K562 (cell line): ENCODE data around the gene BAG5. TPM values are rescaled to one million over a fixed set of nuclear protein-coding genes. Genes with fewer than 3 reads are reported as not detected.

Source experiments
- ATAC-seq: fragments of 200-7000 bp; cut with Tn5 transposase; 3 replicates; pipeline ENCODE4 v1.9.1; 2020; ENCODE audit warnings: moderate library complexity
- BruUV-seq: library from RNA; stranded (reverse); fragments of 400-500 nt; replicated peaks from 2 replicates; lab custom pipeline; 2021; lab: Mats Ljungman, UMichigan
- CTCF ChIA-PET: fragments of 300-600 bp; formaldehyde crosslinking; extraction: SDS; loops from one replicate; lab custom pipeline; 2021; ENCODE audit warnings: low intra/inter-chr PET ratio; lab: Yijun Ruan, JAX
- POLR2A ChIA-PET: fragments of 300-600, 350-650 bp; sonication (Branson Sonifier 250); formaldehyde crosslinking; extraction: SDS; loops from one replicate; lab custom pipeline; 2021; ENCODE audit warnings: antibody characterized with exemption, inconsistent platforms; lab: Yijun Ruan, JAX
- DNase-seq, 4 experiments: peaks; one replicate each; pipeline versions ENCODE4 v3.0.0 to v3.0.0-alpha.2; 2011 to 2018; ENCODE audit warnings: low spot score in 3 of 4, mixed read lengths in 3 of 4; ENCODE audit errors: extremely low read depth in 1 of 4
- FAIRE-seq: peaks from 2 replicates; lab custom pipeline; 2011; peaks lifted over from hg19 to GRCh38; lab: Jason Lieb, UNC
- H2AFZ ChIP-seq: 2 replicates; pipeline ENCODE4 v1.6.0; 2011; ENCODE audit warnings: low read depth, low read length, control low read depth, inconsistent platforms
- H3K27ac ChIP-seq: fragments of 200-600 bp; 3 replicates; pipeline ENCODE4 v1.8.0; 2011; ENCODE audit warnings: low read depth, mild to moderate bottlenecking, control low read depth, inconsistent platforms, low read length, moderate library complexity, mixed read lengths; ENCODE audit errors: extremely low read depth
- H3K27me3 ChIP-seq, 2 experiments: fragments of 300-600 bp in 1 of 2; 2 replicates in 1 of 2; 3 replicates in 1 of 2; pipeline versions ENCODE4 v1.6.0 to v1.8.0; 2011; ENCODE audit warnings: inconsistent platforms in 2 of 2, low read length in 2 of 2, mild to moderate bottlenecking in 1 of 2, mixed read lengths in 1 of 2, moderate library complexity in 1 of 2; ENCODE audit not compliant: control insufficient read depth in 2 of 2, insufficient read depth in 2 of 2
- H3K36me3 ChIP-seq: fragments of 300-600 bp; 3 replicates; pipeline ENCODE4 v1.8.0; 2011; ENCODE audit warnings: mild to moderate bottlenecking, low read length, inconsistent platforms; ENCODE audit not compliant: control insufficient read depth, insufficient read depth
- H3K4me1 ChIP-seq, 2 experiments: fragments of 200-600 bp in 1 of 2; replicated peaks in 1 of 2; 2 replicates in 1 of 2; 3 replicates in 1 of 2; pipeline versions ENCODE4 v1.5.1 to v1.8.0; 2011; ENCODE audit warnings: inconsistent platforms in 2 of 2, low read length in 2 of 2, mild to moderate bottlenecking in 1 of 2, mixed read lengths in 1 of 2, moderate library complexity in 1 of 2; ENCODE audit not compliant: control insufficient read depth in 2 of 2, insufficient read depth in 2 of 2
- H3K4me2 ChIP-seq: 2 replicates; pipeline ENCODE4 v1.6.1; 2011; ENCODE audit warnings: low read length, control low read depth, inconsistent platforms, mixed read lengths; ENCODE audit not compliant: insufficient read depth
- H3K4me3 ChIP-seq: fragments of 200-600 bp; sonication (generic), shearing (Covaris generic); 2 replicates; pipeline ENCODE4 v1.5.1; 2016; ENCODE audit warnings: control low read depth, inconsistent platforms
- H3K79me2 ChIP-seq: fragments of 200-600 bp; 3 replicates; pipeline ENCODE4 v1.8.0; 2011; ENCODE audit warnings: low read length, inconsistent platforms; ENCODE audit not compliant: control insufficient read depth, insufficient read depth
- H3K9ac ChIP-seq, 2 experiments: 2 replicates each; pipeline versions ENCODE4 v1.6.0 to v1.6.1; 2011; ENCODE audit warnings: low read depth in 2 of 2, low read length in 2 of 2, control low read depth in 1 of 2, inconsistent platforms in 1 of 2, mild to moderate bottlenecking in 1 of 2, mixed read lengths in 1 of 2; ENCODE audit not compliant: insufficient read depth in 1 of 2
- H3K9me1 ChIP-seq: one replicate; pipeline ENCODE4 v1.6.0; 2011; ENCODE audit warnings: inconsistent platforms, mild to moderate bottlenecking, low read length, moderate library complexity; ENCODE audit not compliant: control insufficient read depth, insufficient read depth
- H3K9me3 ChIP-seq: replicated peaks from 2 replicates; pipeline ENCODE4 v1.5.1; 2011; ENCODE audit warnings: low read depth, low read length, inconsistent platforms; ENCODE audit not compliant: control insufficient read depth, insufficient read depth
- H4K20me1 ChIP-seq: replicated peaks from 2 replicates; pipeline ENCODE4 v1.6.1; 2011; ENCODE audit warnings: low read length, inconsistent platforms, mixed read lengths; ENCODE audit not compliant: control insufficient read depth, insufficient read depth
- NR2C1 ChIP-seq, 2 experiments: fragments of 450-650 bp; IDR thresholded peaks; 2 replicates each; pipeline ENCODE4 v1.6.1; 2017; ENCODE audit warnings: mild to moderate bottlenecking in 2 of 2, antibody characterized with exemption in 1 of 2, inconsistent platforms in 1 of 2, missing compliant biosample characterization in 1 of 2, missing genetic modification characterization in 1 of 2
- POLR2G ChIP-seq: fragments of 200-400 bp; formaldehyde crosslinking; IDR thresholded peaks from 2 replicates; pipeline ENCODE4 v1.6.1; 2017; ENCODE audit warnings: low read depth, mild to moderate bottlenecking, antibody characterized with exemption, low read length, moderate library complexity
- ZBTB33 ChIP-seq: sonication (generic); formaldehyde crosslinking; IDR thresholded peaks from 2 replicates; pipeline ENCODE4 v1.8.1; 2023; ENCODE audit warnings: mild to moderate bottlenecking, missing genetic modification reagents
- ZKSCAN1 ChIP-seq: fragments of 150-350 bp; IDR thresholded peaks from 2 replicates; pipeline ENCODE4 v1.6.1; 2016; ENCODE audit warnings: low read depth, low read length
- WGBS: fragments of 100-300 bp; shearing (Covaris generic); methylation state at CpG from one replicate; pipeline ENCODE4 v1.1.6; 2016; ENCODE audit warnings: low coverage, mixed read lengths; ENCODE audit not compliant: insufficient coverage; ENCODE audit errors: missing lambda C conversion rate; 5-methylcytosine and 5-hydroxymethylcytosine counted together
- in situ Hi-C: fragments of 300-500 bp; cut with MboI; formaldehyde crosslinking; loops from 4 replicates; pipeline ENCODE4 v1.15.0; 2018; ENCODE audit warnings: inconsistent platforms, mixed read lengths
- intact Hi-C: fragments of 100-400 bp; cut with micrococcal nuclease; formaldehyde crosslinking; loops from 2 replicates; pipeline ENCODE4 v1.14.2; 2022
- polyA plus RNA-seq, 8 experiments: library from polyadenylated mRNA; depleted of rRNA in 4 of 8; stranded (reverse) in 5 of 8; unstranded in 3 of 8; fragments of >200 nt; fragmentation: Nextera tagmentation in 2 of 8; fragmentation: Illumina TruSeq in 1 of 8; extraction: Ambion mirVana in 2 of 8; extraction: Trizol in 1 of 8; gene quantifications; 2 replicates each; pipeline versions ENCODE4 v1.2.1 to v1.2.3, GENCODE V29; 2011 to 2014; ENCODE audit warnings: inconsistent platforms in 1 of 8, missing spikeins in 1 of 8
- total RNA-seq, 7 experiments: library from RNA; depleted of rRNA in 6 of 7; stranded (reverse); fragments of >200 nt in 6 of 7; fragmentation: Illumina TruSeq in 2 of 7; extraction: Trizol in 2 of 7; gene quantifications; 2 replicates each; pipeline versions ENCODE4 v1.2.1 to v1.2.3, GENCODE V29; 2011 to 2021; ENCODE audit warnings: low replicate concordance in 1 of 7

Gene BAG5
- total and polyA plus RNA-seq, 9 of the 15 experiments (the other 6 are each of a cell fraction or from before 2014, with no cell fraction given), result 7.9 to 21.4 (median 13.2) TPM

GRCh38 chr14:103539056-103539825 lies 23.2 kb downstream of the BAG5 start:
- Histone ChIP-seq H3K4me3 (no peak overlapping the region), H2AFZ (no peak overlapping the region), H3K9me3 (no peaks in the 10 kb centered on the region), H3K27ac (no peak overlapping the region), H3K79me2 (no peaks in the 10 kb centered on the region), H3K9me1 (no peaks in the 10 kb centered on the region), H3K36me3 (peaks cover 19% of the 10 kb centered on the region; the same call in 1 of the 3 replicates), H3K27me3 (no peaks in the 10 kb centered on the region), H3K9ac (no peak overlapping the region; a peak in 1 of 4 replicates), H3K4me1 (peaks cover 0 to 92% of the 10 kb centered on the region in 2 experiments; a peak in 2 of 5 replicates), H3K4me2 (no peak overlapping the region), H4K20me1 (no peaks in the 10 kb centered on the region)
- no peak for ATAC-seq
- BruUV-seq, result no TSS peak
- ChIA-PET POLR2A (interaction anchor here (0.6 to 1.6 kb wide), 5 partner anchors 10 to 203 kb away, joined by 3 to 7 read pairs (median 3); partner anchors contain the start of gene TRMT61A), CTCF (no interaction called here)
- in situ Hi-C loops (loop anchor here (10.0 kb wide), 1 partner anchor 454 kb away; the partner anchor contains the start of gene LBHD2), intact Hi-C loops (no loop called here)
- TF ChIP-seq ZBTB33 (CRISPR knock-in tag) (peak; percentile 51; the same call in 1 of the 2 replicates), NR2C1 (IDR thresholded peaks at IDR 0.05) (no peak), NR2C1 (tag; IDR thresholded peaks at IDR 0.05) (no peak), POLR2G (peak; percentile 2; the same call in 1 of the 2 replicates), ZKSCAN1 (0 out of 2 replicates have a peak, but pooled peaks have one; percentile 52)
- no peak for FAIRE-seq
- 67% methylated on average over 10 of the region's 28 CpGs for WGBS
- peak in 1 of 4 experiments; percentile 30 for DNase-seq
